Measurements from ENCODE around the gene BTBD17.

- TF ChIP-seq POLR2AphosphoS5 (IDR thresholded peaks at IDR 0.05; ENCODE audit: low read depth, low read length) (no peak), POLR2A (IDR thresholded peaks at IDR 0.05; ENCODE audit: borderline replicate concordance, extremely low read depth, insufficient read depth, insufficient read length) (no peak), SP1 (IDR thresholded peaks at IDR 0.05; ENCODE audit: low read depth) (no peak), MAX (IDR thresholded peaks at IDR 0.05) (no peak)
Measured at GRCh38 chr17:74360899-74361229, 804 bp downstream of the BTBD17 start.

Measured in HCT116 (cell line).